Liver (tissue), 3 donors: ENCODE data around the gene ITGB1.

ENCODE experiments used
- ATF3 ChIP-seq: IDR thresholded peaks from 2 replicates; pipeline ENCODE4 v1.6.1; 2016; ENCODE audit warnings: antibody characterized with exemption
- MAX ChIP-seq: IDR thresholded peaks from 2 replicates; pipeline ENCODE4 v1.6.1; 2016; ENCODE audit warnings: antibody characterized with exemption
- TF ChIP-seq, protein P1 (sequence below): fragments of 150-350 bp; IDR thresholded peaks from 2 replicates; pipeline ENCODE4 v1.5.1; 2017; ENCODE audit warnings: improper control_type of control experiment, low read depth, low read length; ENCODE audit not compliant: missing input control
- donor health status: healthy.
- donor health status: healthy.

GRCh38 chr10:32877915-32878314 is 80.1 kb downstream of the ITGB1 start:
- TF ChIP-seq MAX (no peak), ATF3 (no peak)
- TF ChIP-seq, protein P1, sequence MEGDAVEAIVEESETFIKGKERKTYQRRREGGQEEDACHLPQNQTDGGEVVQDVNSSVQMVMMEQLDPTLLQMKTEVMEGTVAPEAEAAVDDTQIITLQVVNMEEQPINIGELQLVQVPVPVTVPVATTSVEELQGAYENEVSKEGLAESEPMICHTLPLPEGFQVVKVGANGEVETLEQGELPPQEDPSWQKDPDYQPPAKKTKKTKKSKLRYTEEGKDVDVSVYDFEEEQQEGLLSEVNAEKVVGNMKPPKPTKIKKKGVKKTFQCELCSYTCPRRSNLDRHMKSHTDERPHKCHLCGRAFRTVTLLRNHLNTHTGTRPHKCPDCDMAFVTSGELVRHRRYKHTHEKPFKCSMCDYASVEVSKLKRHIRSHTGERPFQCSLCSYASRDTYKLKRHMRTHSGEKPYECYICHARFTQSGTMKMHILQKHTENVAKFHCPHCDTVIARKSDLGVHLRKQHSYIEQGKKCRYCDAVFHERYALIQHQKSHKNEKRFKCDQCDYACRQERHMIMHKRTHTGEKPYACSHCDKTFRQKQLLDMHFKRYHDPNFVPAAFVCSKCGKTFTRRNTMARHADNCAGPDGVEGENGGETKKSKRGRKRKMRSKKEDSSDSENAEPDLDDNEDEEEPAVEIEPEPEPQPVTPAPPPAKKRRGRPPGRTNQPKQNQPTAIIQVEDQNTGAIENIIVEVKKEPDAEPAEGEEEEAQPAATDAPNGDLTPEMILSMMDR, result no peak
